Prostate gland (tissue), 2 donors: ENCODE results near the gene MDGA2.

Experiments
- POLR2A ChIP-seq: fragments of 450-650 bp; IDR thresholded peaks from one replicate; pipeline ENCODE4 v1.6.1; 2016; ENCODE audit warnings: antibody characterized with exemption, mild to moderate bottlenecking
- POLR2AphosphoS5 ChIP-seq: sonication (generic); formaldehyde crosslinking; IDR thresholded peaks from one replicate; pipeline ENCODE4 v1.6.1; 2017; ENCODE audit warnings: antibody characterized with exemption
- TF ChIP-seq, protein P1 (sequence below), 4 experiments: fragments of 200-600 bp in 2 of 4; fragments of 450-650 bp in 2 of 4; sonication (generic) in 2 of 4; IDR thresholded peaks; 1 replicate in 3 of 4; 2 replicates in 1 of 4; pipeline ENCODE4 v1.5.1; 2016 to 2019; ENCODE audit warnings: antibody characterized with exemption in 4 of 4, mild to moderate bottlenecking in 2 of 4, moderate library complexity in 2 of 4

DNA sequence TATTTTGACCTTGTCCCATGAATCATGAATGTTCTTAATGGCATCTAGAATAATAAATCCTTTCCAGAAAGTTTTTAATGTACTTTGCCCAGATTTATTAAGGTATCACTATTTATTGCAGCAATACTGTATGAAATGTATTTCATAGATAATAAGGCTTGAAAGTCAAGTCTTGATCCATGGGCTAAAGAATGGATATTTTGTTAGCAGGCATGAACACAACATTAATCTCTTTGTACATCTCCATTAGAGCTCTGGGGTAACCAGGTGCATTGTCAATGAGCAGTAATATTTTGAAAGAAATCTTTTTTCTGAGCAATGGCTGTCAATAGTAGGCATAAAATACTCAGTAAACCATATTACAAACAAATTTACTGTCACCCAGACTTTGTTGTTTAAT, 882.3 kb downstream of the MDGA2 start:
- TF ChIP-seq, protein P1, sequence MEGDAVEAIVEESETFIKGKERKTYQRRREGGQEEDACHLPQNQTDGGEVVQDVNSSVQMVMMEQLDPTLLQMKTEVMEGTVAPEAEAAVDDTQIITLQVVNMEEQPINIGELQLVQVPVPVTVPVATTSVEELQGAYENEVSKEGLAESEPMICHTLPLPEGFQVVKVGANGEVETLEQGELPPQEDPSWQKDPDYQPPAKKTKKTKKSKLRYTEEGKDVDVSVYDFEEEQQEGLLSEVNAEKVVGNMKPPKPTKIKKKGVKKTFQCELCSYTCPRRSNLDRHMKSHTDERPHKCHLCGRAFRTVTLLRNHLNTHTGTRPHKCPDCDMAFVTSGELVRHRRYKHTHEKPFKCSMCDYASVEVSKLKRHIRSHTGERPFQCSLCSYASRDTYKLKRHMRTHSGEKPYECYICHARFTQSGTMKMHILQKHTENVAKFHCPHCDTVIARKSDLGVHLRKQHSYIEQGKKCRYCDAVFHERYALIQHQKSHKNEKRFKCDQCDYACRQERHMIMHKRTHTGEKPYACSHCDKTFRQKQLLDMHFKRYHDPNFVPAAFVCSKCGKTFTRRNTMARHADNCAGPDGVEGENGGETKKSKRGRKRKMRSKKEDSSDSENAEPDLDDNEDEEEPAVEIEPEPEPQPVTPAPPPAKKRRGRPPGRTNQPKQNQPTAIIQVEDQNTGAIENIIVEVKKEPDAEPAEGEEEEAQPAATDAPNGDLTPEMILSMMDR (IDR thresholded peaks at IDR 0.05) = no peak
- TF ChIP-seq POLR2A = no peak
- TF ChIP-seq POLR2AphosphoS5 = no peak
